Loucy (cell line): Measurements from ENCODE around the gene ARHGEF25.

ENCODE experiments used
- CTCF ChIP-seq: fragments of 200-600 bp; sonication (generic); conservative IDR thresholded peaks from 2 replicates; pipeline ENCODE4 v1.5.1; 2014; ENCODE audit warnings: mild to moderate bottlenecking, antibody characterized with exemption, low read length
- EZH2phosphoT487 ChIP-seq: fragments of 200-600 bp; IDR thresholded peaks from 2 replicates; pipeline ENCODE4 v1.6.1; 2018; ENCODE audit warnings: antibody characterized with exemption, mild to moderate bottlenecking, moderate library complexity, borderline replicate concordance

- TF ChIP-seq CTCF (no peak), EZH2phosphoT487 (no peak)
These were observed 1.3 kb upstream of the ARHGEF25 start for GRCh38 chr12:57609781-57610553.
